Activated CD8-positive, alpha-beta T cell treated with anti-CD3 and anti-CD28 coated beads for 36 hours (primary cell): ENCODE measurements around the gene HNMT. TPM values are rescaled to one million over a fixed set of nuclear protein-coding genes. Genes with fewer than 3 reads are reported as not detected.
"Not testable (repeated sequence)": the region's sequence is repeated elsewhere in the genome, so short reads cannot be mapped to it uniquely, and the experiment has no call there.

Source experiments
- ATAC-seq: fragments of 200-7000 bp; cut with Tn5 transposase; one replicate; pipeline ENCODE4 v1.10.0; 2021; ENCODE audit warnings: mild to moderate bottlenecking, moderate library complexity
- CTCF ChIA-PET: fragments of 350-600 bp; sonication (Branson Sonifier 250); formaldehyde crosslinking; loops from one replicate; lab custom pipeline; 2021; ENCODE audit warnings: antibody characterized with exemption; lab: Charles Lee
- POLR2A ChIA-PET: fragments of 350-600 bp; sonication (Branson Sonifier 250); formaldehyde crosslinking; loops from one replicate; lab custom pipeline; 2021; ENCODE audit warnings: antibody characterized with exemption; lab: Charles Lee
- DNase-seq: peaks from one replicate; pipeline ENCODE4 v3.0.0-alpha.2; 2020
- H3K27ac Mint-ChIP-seq: one replicate; pipeline ENCODE4 v1.8.0; 2021; ENCODE audit warnings: mild to moderate bottlenecking, mixed read lengths
- H3K27me3 Mint-ChIP-seq: one replicate; pipeline ENCODE4 v1.8.0; 2021; ENCODE audit warnings: mixed read lengths
- H3K36me3 Mint-ChIP-seq: one replicate; pipeline ENCODE4 v1.8.0; 2021; ENCODE audit warnings: low read depth, mixed read lengths
- H3K4me1 Mint-ChIP-seq: one replicate; pipeline ENCODE4 v1.8.0; 2021; ENCODE audit warnings: low read depth, mixed read lengths
- H3K4me3 Mint-ChIP-seq: one replicate; pipeline ENCODE4 v1.8.0; 2021; ENCODE audit warnings: mild to moderate bottlenecking, moderate library complexity, mixed read lengths
- H3K9me3 Mint-ChIP-seq: one replicate; pipeline ENCODE4 v1.8.0; 2021; ENCODE audit warnings: mixed read lengths
- CTCF ChIP-seq: fragments of 200-600 bp; IDR thresholded peaks from one replicate; pipeline ENCODE4 v1.8.0; 2022; ENCODE audit warnings: antibody characterized with exemption, mild to moderate bottlenecking
- intact Hi-C: fragments of 100-400 bp; cut with micrococcal nuclease; formaldehyde crosslinking; loops from one replicate; pipeline ENCODE4 v1.10.0; 2022
- total RNA-seq, 2 experiments: library from RNA; stranded (reverse); gene quantifications; one replicate each; pipeline ENCODE4 v1.2.3, GENCODE V29; 2021

Gene HNMT
- total RNA-seq, 2 experiments from 2014 or later = not detected

GRCh38 chr2:137987011-137987410, 22.7 kb downstream of the HNMT start:
- CTCF ChIA-PET = no interaction called here
- no peak overlapping the region for H3K27ac Mint-ChIP-seq
- intact Hi-C loops = no loop called here

GRCh38 chr2:137991078-137991477, 26.8 kb downstream of the HNMT start:
- H3K4me3 Mint-ChIP-seq = no peak overlapping the region
- ChIA-PET CTCF (no interaction called here), POLR2A (interaction anchor here (0.7 kb wide), 1 partner anchor 1156 kb away, joined by 3 read pairs; no protein-coding TSS in a partner anchor)
- peaks cover 2% of the 10 kb centered on the region for H3K9me3 Mint-ChIP-seq
- H3K27me3 Mint-ChIP-seq = no peaks in the 10 kb centered on the region
- intact Hi-C loops = no loop called here
- DNase-seq (no peak), ATAC-seq (no peak)
- H3K36me3 Mint-ChIP-seq = no peaks in the 10 kb centered on the region
- H3K27ac Mint-ChIP-seq = no peak overlapping the region
- TF ChIP-seq CTCF = no peak
- no peaks in the 10 kb centered on the region for H3K4me1 Mint-ChIP-seq

More at GRCh38 chr2:137987011-137987410, 22.7 kb downstream of the HNMT start:
- no peak overlapping the region for H3K4me3 Mint-ChIP-seq
- H3K4me1 Mint-ChIP-seq = no peaks in the 10 kb centered on the region
- DNase-seq = no peak
- H3K27me3 Mint-ChIP-seq = no peaks in the 10 kb centered on the region
- H3K9me3 Mint-ChIP-seq = peaks cover 2% of the 10 kb centered on the region
- TF ChIP-seq CTCF = no peak
- H3K36me3 Mint-ChIP-seq = no peaks in the 10 kb centered on the region
- POLR2A ChIA-PET = no interaction called here
- ATAC-seq = no peak

GRCh38 chr2:137992039-137992646, 27.9 kb downstream of the HNMT start:
- no peak overlapping the region for H3K27ac Mint-ChIP-seq
- TF ChIP-seq CTCF = no peak
- H3K36me3 Mint-ChIP-seq = no peaks in the 10 kb centered on the region
- H3K27me3 Mint-ChIP-seq = no peaks in the 10 kb centered on the region
- no peak overlapping the region for H3K4me3 Mint-ChIP-seq
- intact Hi-C loops = no loop called here
- no peaks in the 10 kb centered on the region for H3K4me1 Mint-ChIP-seq
- ChIA-PET CTCF (no interaction called here), POLR2A (no interaction called here)
- ATAC-seq (no peak), DNase-seq (no peak)
- H3K9me3 Mint-ChIP-seq = peaks cover 2% of the 10 kb centered on the region

GRCh38 chr2:137993715-137994476, 29.6 kb downstream of the HNMT start:
- CTCF ChIA-PET, H3K4me1 Mint-ChIP-seq, ATAC-seq, H3K36me3 Mint-ChIP-seq, H3K9me3 Mint-ChIP-seq, intact Hi-C loops, POLR2A ChIA-PET, DNase-seq, H3K4me3 Mint-ChIP-seq, H3K27ac Mint-ChIP-seq, H3K27me3 Mint-ChIP-seq: not testable (repeated sequence)

GRCh38 chr2:137995368-137995767, 31.1 kb downstream of the HNMT start:
- H3K9me3 Mint-ChIP-seq, CTCF ChIA-PET, POLR2A ChIA-PET, ATAC-seq, H3K4me1 Mint-ChIP-seq, H3K4me3 Mint-ChIP-seq, H3K36me3 Mint-ChIP-seq, H3K27ac Mint-ChIP-seq, H3K27me3 Mint-ChIP-seq, DNase-seq, intact Hi-C loops: not testable (repeated sequence)

GRCh38 chr2:137996158-137996557, 31.9 kb downstream of the HNMT start:
- H3K36me3 Mint-ChIP-seq, H3K4me1 Mint-ChIP-seq, CTCF ChIA-PET, H3K27me3 Mint-ChIP-seq, H3K4me3 Mint-ChIP-seq, intact Hi-C loops, H3K9me3 Mint-ChIP-seq, ATAC-seq, H3K27ac Mint-ChIP-seq, DNase-seq, POLR2A ChIA-PET: not testable (repeated sequence)
